NCI-H1694 (cell line): ENCODE results near the gene RABGAP1.

Experiments used
- DNase-seq: peaks from one replicate; lab custom pipeline; 2025; lab: John Stamatoyannopoulos, UW

Gene RABGAP1

DNA sequence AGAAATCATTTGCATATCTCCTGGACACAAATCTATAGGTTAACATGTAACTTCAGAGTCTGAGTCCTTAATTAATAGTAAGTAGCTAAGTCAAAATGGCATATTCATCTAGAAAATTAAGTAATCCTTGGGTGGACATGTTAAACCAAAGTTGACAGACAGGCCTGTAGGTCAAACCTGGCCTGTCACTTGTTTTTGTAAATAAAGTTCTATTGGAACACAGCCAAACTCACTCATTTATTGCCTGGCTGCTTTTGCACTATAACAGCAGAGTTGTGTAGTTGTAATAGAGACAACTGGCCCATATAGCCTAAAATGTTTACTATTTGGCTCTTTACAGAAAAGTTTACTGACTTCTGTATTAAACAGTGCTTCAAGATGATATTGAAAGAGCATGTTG is 68.1 kb downstream of the RABGAP1 start:
- DNase-seq = no peak

DNA sequence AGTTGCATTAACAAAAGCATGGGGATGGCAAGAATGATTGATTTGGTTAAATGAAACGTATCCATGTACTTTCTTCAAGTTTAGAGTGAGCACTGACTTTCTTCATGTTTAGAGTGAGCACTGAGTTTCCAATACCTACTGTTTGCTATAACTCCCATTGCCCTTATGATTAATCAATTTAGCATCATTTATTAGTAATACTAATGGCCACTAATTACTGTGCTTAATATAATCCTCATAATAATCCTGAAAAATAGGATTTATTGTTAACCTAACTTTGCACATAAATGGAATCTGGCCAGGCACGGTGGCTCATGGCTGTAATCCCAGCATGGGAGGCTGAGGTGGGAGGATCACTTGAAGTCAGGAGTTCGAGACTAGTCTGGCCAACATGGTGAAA is 70.6 kb downstream of the RABGAP1 start:
- DNase-seq = no peak

GRCh38 chr9:123011878-123012528 is 71.2 kb downstream of the RABGAP1 start:
- DNase-seq = no peak

GRCh38 chr9:123016631-123017030 is 75.8 kb downstream of the RABGAP1 start:
- no peak for DNase-seq

GRCh38 chr9:123020796-123021195 is 80.0 kb downstream of the RABGAP1 start:
- DNase-seq = no peak

- no peak for DNase-seq
Measured at GRCh38 chr9:123026425-123026824, 85.6 kb downstream of the RABGAP1 start.

- no peak for DNase-seq
Measured at GRCh38 chr9:123027517-123027916, 86.7 kb downstream of the RABGAP1 start.

GRCh38 chr9:123028136-123028535 is 87.3 kb downstream of the RABGAP1 start:
- DNase-seq = no peak

- DNase-seq = no peak
Measured at GRCh38 chr9:123028973-123029372, 88.2 kb downstream of the RABGAP1 start.

GRCh38 chr9:123031963-123032362 is 91.1 kb downstream of the RABGAP1 start:
- no peak for DNase-seq

DNA sequence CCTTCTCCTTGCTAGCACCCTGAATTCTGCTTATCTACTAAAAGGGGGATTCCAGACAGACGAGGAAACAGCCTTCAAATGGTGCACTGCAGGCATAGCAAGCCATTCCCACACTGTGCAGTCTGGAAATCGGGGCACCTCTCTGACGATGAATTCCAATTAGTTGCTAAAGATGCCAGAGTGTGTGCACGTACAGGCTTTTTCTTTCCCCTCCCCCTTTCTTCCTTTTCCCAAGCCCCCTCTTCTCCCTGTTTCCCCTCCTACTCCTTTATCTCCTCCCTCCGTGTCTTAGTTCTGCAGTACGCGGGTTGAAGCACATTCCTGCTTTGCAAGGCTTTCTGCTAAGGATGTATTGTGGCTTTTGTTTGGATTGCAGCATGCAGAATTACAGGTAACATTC is 92.5 kb downstream of the RABGAP1 start, which contains the start of gene GPR21:
Gene GPR21, plus strand, starts transcription at position 316 of the 400 bp plus-strand sequence. CDS start 900 bp downstream, outside the sequence.
- no peak for DNase-seq

DNA sequence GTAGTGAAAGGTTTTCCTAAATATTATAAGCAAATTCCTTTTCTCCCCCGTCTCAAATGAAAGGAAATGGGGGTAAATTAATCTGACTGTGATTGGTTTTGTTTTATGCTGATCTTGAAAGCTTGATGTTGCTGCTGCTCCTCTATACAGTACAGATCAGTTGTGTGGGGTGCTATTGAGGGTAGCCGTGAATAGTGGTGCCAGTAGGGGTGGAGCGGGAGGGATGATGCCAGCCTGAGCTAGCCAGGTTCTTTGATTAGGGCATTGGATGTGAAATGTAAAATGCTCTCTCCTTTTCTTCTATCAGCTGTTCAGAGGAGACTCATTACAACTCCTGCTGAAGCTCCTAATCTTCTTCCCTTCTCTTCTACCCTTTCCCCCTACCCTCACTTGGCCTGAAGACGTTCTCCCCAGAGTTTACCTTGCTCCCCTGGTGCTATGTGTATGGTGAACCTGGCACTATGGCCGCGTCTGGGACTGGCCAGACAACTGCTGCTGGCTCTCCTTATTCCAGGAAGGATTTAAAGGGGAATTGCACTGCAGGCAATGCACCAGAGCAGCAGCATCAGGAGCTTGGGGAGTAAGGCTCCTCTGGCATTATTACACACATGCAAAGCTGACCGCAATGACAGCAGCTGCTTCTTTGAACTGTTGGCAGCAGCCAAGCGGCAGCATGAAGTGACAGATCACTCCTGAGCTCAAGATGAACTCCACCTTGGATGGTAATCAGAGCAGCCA is 93.2 kb downstream of the RABGAP1 start:
- no peak for DNase-seq

DNA sequence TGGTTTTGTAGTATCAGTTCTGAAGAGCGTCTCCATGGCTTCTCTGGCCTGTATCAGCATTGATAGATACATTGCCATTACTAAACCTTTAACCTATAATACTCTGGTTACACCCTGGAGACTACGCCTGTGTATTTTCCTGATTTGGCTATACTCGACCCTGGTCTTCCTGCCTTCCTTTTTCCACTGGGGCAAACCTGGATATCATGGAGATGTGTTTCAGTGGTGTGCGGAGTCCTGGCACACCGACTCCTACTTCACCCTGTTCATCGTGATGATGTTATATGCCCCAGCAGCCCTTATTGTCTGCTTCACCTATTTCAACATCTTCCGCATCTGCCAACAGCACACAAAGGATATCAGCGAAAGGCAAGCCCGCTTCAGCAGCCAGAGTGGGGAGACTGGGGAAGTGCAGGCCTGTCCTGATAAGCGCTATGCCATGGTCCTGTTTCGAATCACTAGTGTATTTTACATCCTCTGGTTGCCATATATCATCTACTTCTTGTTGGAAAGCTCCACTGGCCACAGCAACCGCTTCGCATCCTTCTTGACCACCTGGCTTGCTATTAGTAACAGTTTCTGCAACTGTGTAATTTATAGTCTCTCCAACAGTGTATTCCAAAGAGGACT is 94.2 kb downstream of the RABGAP1 start:
- DNase-seq = no peak

GRCh38 chr9:123035791-123036190 is 95.0 kb downstream of the RABGAP1 start:
- no peak for DNase-seq

DNA sequence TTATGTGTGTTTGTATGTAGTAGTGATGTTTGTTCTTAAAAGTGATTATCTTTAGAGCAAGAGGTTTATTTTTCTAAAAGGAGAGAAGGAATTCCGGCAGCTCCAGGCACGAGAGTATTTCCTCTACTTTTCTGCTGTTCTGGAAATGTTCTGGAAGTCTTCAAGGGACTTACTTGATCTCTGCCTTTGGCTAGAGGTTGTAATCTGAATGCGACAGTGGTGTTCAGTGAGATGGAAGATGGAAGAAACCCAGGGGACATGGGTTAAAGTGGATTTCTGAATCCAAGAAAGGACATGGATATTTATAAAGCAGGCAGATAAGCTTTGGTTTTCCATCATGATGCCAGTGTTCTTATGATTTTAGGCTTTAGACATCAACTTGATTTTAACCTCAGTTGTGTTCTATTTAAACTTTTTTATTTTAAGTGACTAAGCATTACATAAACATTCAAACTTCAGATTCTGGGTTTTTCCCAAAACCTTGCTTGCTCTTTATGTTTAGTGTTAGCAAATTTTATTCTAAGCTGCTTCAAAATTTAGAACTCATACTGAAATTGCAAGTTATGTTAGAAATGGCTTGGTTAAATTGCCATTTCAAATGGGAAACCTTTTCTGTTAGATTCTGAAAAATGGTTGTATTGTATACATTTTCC is 96.2 kb downstream of the RABGAP1 start:
- no peak for DNase-seq

GRCh38 chr9:123039617-123040219 is 98.9 kb downstream of the RABGAP1 start:
- DNase-seq = no peak

- no peak for DNase-seq
Measured at GRCh38 chr9:123040801-123041200, 100.0 kb downstream of the RABGAP1 start.

GRCh38 chr9:123041489-123041888 is 100.7 kb downstream of the RABGAP1 start:
- no peak for DNase-seq

DNA sequence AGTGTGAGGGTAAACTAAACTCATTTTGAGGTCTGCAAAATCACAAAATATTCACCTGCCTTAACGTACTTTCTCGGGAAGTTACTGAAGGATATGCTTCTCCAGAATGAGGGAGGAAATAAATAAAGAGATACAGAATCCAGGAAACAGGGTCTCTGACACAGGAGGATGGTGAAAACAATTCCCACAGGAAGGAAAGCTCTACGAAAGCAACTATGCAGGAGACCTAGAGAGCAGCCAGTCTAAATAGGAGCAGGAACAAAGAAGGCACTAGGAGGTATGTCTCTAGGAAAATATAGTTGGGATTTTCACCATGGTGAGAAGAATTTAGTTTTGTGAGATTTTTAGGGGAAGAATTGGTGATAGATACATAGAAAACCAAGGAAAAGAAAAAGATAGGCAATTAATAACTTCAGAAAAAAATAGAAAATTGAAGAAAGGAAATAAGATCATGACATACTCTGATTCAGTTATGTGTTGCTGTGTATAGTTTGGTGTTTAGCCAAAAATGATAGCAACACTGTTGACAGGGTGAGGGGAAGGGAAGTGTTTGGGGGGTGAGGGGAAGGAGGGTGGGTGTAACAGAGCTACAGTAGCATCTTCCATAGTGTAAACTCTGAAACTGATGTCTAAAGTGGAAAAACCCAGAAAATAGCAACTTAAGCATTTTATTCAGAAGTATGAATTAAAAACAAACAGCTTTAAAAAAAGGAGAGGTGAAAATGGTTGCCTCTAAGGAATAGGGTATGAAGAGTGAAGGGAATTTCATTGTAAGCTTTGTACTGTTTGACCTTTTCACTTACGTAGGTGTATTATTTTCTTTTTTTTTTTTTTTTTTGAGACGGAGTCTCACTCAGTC is 102.5 kb downstream of the RABGAP1 start:
- DNase-seq = no peak

GRCh38 chr9:123044586-123044985 is 103.8 kb downstream of the RABGAP1 start:
- no peak for DNase-seq
